DMS79 (cell line): ENCODE results near the gene NYAP1.
A peak's percentile ranks its signal among the peaks of the same experiment; 100 is the strongest.
"Not testable (repeated sequence)": the region's sequence is repeated elsewhere in the genome, so short reads cannot be mapped to it uniquely, and the experiment has no call there.

Source experiments
- DNase-seq: peaks from one replicate; lab custom pipeline; 2025; lab: John Stamatoyannopoulos, UW

NYAP1 gene

GRCh38 chr7:100513212-100513810 is 29.6 kb downstream of the NYAP1 start:
- no peak for DNase-seq

- no peak for DNase-seq
Observed at GRCh38 chr7:100515072-100515532, 31.4 kb downstream of the NYAP1 start.

- DNase-seq: no peak
Observed at GRCh38 chr7:100516135-100516812, 32.5 kb downstream of the NYAP1 start.

- DNase-seq: no peak
Observed at GRCh38 chr7:100517305-100517704, 33.6 kb downstream of the NYAP1 start.

- DNase-seq: no peak
Observed at GRCh38 chr7:100519580-100519979, 35.9 kb downstream of the NYAP1 start.

GRCh38 chr7:100520138-100520537 is 36.4 kb downstream of the NYAP1 start:
- no peak for DNase-seq

GRCh38 chr7:100521076-100521475 is 37.3 kb downstream of the NYAP1 start:
- DNase-seq: no peak

GRCh38 chr7:100521909-100522593 is 38.3 kb downstream of the NYAP1 start:
- DNase-seq: not testable (repeated sequence)

GRCh38 chr7:100523192-100523591 is 39.5 kb downstream of the NYAP1 start:
- not testable (repeated sequence) for DNase-seq

GRCh38 chr7:100528108-100528866 is 44.6 kb downstream of the NYAP1 start:
- DNase-seq: not testable (repeated sequence)

GRCh38 chr7:100532165-100533022 is 48.7 kb downstream of the NYAP1 start:
- DNase-seq: no peak

- DNase-seq: not testable (repeated sequence)
Observed at GRCh38 chr7:100535982-100536381, 52.3 kb downstream of the NYAP1 start.

- DNase-seq: not testable (repeated sequence)
Observed at GRCh38 chr7:100536695-100537094, 53.0 kb downstream of the NYAP1 start.

GRCh38 chr7:100538348-100538653 is 54.6 kb downstream of the NYAP1 start:
- no peak for DNase-seq

- DNase-seq: peak; percentile 99
Observed at GRCh38 chr7:100538654-100539435, 55.1 kb downstream of the NYAP1 start, which contains the start of gene AGFG2. AGFG2 (plus strand) TSS chr7:100539203; CDS start chr7:100539347, 144 bp downstream.

- DNase-seq: no peak
Observed at GRCh38 chr7:100539436-100540006, 55.8 kb downstream of the NYAP1 start.

GRCh38 chr7:100540073-100540723 is 56.5 kb downstream of the NYAP1 start:
- DNase-seq: no peak

- not testable (repeated sequence) for DNase-seq
Observed at GRCh38 chr7:100541309-100541708, 57.6 kb downstream of the NYAP1 start.

GRCh38 chr7:100543586-100543985 is 59.9 kb downstream of the NYAP1 start:
- no peak for DNase-seq

GRCh38 chr7:100544386-100544785 is 60.7 kb downstream of the NYAP1 start:
- no peak for DNase-seq
